Stimulated activated CD4-positive, alpha-beta T cell treated with anti-CD3 and anti-CD28 coated beads, Interleukin-1b, Interleukin-23, amount 100 ng/mL, for 48 hours (primary cell): ENCODE measurements around the gene IQCE.
"Not testable (repeated sequence)": the region's sequence is repeated elsewhere in the genome, so short reads cannot be mapped to it uniquely, and the experiment has no call there.

ENCODE experiments used
- DNase-seq: peaks from one replicate; pipeline ENCODE4 v3.0.0-alpha.2; 2020

Gene IQCE

GRCh38 chr7:2532816-2533215 is 26.0 kb upstream of the IQCE start:
- not testable (repeated sequence) for DNase-seq

DNA sequence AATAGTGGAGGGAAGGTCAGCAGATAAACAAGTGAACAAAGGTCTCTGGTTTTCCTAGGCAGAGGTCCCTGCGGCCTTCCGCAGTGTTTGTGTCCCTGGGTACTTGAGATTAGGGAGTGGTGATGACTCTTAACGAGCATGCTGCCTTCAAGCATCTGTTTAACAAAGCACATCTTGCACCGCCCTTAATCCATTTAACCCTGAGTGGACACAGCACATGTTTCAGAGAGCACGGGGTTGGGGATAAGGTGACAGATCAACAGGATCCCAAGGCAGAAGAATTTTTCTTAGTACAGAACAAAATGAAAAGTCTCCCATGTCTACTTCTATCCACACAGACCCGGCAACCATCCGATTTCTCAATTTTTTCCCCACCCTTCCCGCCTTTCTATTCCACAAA is 25.2 kb upstream of the IQCE start:
- not testable (repeated sequence) for DNase-seq

DNA sequence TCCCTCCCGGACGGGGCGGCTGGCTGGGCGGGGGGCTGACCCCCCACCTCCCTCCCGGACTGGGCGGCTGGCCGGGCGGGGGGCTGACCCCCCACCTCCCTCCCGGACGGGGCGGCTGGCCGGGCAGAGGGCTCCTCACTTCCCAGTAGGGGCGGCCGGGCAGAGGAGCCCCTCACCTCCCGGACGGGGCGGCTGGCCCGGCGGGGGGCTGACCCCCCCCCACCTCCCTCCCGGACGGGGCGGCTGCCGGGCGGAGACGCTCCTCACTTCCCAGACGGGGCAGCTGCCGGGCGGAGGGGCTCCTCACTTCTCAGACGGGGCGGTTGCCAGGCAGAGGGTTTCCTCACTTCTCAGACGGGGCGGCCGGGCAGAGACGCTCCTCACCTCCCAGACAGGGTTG is 24.6 kb upstream of the IQCE start:
- not testable (repeated sequence) for DNase-seq

- DNase-seq = not testable (repeated sequence)
Measured at GRCh38 chr7:2535872-2536627, 22.7 kb upstream of the IQCE start.

- DNase-seq = no peak
Measured at GRCh38 chr7:2537981-2538851, 20.6 kb upstream of the IQCE start.

DNA sequence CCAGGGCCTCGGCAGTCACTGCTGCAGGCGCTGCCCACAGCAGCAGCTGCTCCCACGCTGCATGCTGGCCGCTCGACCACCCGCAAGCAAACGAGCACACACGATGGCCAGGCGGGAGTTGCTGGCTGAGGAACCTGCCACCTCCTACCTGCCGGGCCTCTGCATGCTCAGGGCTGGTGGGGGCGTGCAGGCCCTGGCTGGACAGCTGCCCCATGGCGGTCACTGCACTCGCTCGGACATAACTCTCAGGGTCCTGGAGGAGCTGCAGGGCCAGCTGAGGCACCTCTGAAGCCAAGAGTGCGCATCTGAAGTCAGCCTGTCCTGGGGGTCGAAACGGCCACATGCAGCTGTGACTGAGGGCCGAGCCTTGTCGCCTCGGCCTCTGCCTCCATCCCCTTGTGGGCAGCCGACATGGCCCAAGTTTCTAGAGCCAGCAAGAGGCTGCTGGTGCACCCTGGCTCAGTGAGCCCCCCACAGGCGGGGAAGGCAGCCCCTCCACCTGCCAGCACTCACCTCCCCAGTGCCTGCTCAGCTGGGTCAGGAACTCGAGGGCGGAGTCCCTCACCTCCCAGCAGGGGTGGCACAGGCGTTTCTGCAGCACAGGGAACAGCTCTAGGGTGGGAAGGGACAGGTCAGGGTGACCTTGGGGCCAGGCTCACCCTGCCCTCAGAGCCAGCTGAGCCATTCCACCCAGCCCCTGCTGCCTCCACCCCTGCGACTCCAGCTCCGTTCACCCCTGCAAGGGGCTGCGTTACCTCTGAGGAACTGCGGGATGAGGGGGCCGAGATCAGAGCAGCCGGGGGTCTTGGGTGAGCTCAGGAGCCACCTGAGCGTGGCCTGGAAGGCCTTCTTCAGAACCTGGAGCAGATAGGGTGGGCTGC is 19.5 kb upstream of the IQCE start:
- DNase-seq = no peak

DNA sequence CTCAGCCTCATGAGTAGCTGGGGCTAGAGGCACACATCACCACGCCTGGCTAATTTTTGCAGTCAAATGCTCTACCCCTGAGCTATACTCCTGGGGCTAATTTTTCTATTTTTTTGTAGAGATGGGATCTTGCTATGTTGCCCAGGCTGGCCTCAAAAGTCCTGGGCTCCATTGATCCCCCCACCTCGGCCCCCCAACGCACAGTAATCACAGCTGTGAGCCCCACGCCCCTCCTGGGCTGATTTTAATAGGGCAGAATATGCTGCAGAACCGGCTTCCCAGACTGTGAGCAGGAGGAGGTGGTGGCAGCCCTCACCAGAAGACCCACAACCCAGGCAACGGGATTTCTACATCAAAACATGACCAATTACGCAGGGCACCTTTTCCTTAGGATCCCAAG is 18.6 kb upstream of the IQCE start:
- no peak for DNase-seq

- no peak for DNase-seq
Measured at GRCh38 chr7:2540641-2541051, 18.1 kb upstream of the IQCE start.

- no peak for DNase-seq
Measured at GRCh38 chr7:2541291-2542010, 17.3 kb upstream of the IQCE start.

DNA sequence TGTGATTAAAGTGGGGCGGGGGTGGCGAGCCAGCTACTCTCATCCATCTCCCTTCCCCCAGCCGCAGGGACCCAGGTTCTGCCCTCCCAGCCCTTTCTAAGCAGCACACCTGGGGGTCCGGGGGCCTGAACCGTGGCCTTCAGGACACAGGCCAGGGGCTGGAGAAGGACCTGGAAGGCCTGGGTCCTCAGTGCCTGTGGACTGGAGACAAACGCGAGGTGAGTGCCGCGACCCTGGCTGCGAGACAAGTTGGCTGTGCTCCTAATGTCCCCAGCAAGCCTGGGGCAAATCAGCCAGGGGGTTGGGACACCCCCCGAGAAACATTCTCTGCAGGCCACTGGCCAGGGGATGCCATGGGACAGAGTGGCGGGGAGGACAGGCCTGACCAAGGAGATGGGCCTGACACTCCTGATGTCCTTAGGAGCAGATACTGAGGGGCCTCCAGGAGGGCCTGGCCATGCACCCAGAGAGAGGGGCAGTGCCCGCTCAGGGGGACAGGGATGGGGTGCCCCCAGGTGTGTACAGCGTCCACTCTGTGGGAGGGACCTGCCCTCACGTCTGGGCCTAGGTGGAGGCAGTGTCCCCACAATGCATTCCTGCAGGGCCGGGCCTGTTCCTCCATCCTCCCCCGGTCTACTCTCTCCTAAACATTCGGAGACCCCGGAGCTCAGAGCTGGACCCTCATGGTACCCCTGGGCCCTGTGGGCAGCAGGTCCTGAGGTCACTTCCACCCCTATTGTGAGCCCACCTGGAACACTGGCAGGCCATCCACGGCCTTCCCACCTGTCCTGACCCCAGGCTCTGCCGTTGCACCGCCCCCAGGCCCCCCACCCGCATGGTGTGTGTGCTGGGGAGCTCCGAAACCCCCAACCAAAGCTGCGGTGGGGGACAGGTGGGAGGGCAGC is 16.5 kb upstream of the IQCE start:
- DNase-seq = no peak

- DNase-seq = no peak
Measured at GRCh38 chr7:2542916-2543871, 15.6 kb upstream of the IQCE start.

GRCh38 chr7:2544541-2545188 is 14.1 kb upstream of the IQCE start:
- no peak for DNase-seq

DNA sequence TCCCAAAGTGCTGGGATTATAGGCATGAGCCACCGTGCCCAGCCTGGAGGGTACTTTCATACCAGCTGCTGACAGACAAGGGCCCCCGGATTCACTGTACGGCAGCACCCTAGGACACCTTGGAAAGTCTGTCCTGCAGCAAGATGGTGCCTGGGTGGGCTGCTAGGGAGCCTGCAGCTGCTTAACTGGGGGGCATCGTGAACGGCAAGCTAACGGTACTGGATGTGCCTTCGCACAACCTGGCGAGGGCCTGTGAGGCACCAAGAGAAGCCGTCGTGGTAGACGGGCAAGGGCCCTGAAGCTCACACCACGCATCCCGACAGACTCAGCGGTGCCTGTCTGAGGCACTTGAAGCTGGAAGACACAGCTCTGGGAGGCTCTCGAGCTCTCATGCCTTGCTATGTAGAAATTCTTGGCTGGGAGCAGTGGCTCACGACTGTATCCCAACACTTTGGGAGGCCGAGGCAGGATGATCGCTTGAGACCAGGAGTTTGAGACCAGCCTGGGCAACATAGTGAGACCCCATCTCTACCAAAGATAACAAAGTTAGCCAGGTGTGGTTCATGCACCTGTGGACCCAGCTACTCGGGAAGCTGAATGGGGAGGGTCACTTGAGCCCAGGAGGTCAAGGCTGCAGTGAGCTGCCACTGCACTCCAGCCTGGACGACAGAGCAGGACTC is 12.9 kb upstream of the IQCE start:
- no peak for DNase-seq

GRCh38 chr7:2546776-2547586 is 11.8 kb upstream of the IQCE start:
- no peak for DNase-seq

- DNase-seq = no peak
Measured at GRCh38 chr7:2551418-2551817, 7.4 kb upstream of the IQCE start.

DNA sequence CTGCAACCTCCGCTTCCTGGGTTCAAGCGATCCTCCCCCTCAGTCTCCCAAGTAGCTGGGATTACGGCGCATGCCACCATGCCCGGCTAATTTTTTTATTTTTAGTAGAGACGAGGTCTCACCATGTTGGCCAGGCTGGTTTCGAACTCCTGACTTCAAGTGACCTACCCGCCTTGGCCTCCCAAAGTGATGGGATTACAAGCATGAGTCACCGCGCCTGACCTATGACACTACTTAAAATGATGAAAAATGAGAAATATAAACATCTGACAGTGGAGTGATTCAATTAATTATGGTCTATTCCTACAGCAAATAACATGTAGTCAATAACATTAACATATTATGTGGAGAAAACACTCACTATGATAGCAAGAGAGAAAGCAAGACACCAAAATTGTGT is 5.7 kb upstream of the IQCE start:
- DNase-seq = no peak

- DNase-seq = no peak
Measured at GRCh38 chr7:2553831-2554581, 4.8 kb upstream of the IQCE start.
